Progenitor cell of endocrine pancreas (in vitro differentiated cells): ENCODE measurements around the gene ZBTB47. TPM values are rescaled to one million over a fixed set of nuclear protein-coding genes. Genes with fewer than 3 reads are reported as not detected.

Experiments used
- DNase-seq: peaks from one replicate; pipeline ENCODE4 v3.0.0; 2021; ENCODE audit warnings: low spot score; ENCODE audit not compliant: unreplicated experiment
- H3K27ac Mint-ChIP-seq: 2 replicates; pipeline ENCODE4 v1.8.0; 2021; ENCODE audit warnings: mild to moderate bottlenecking, moderate library complexity, mixed read lengths
- H3K27me3 Mint-ChIP-seq: 2 replicates; pipeline ENCODE4 v1.8.0; 2021; ENCODE audit warnings: mixed read lengths
- H3K36me3 Mint-ChIP-seq: 2 replicates; pipeline ENCODE4 v1.8.0; 2022; ENCODE audit warnings: mixed read lengths; ENCODE audit not compliant: insufficient read depth
- H3K4me1 Mint-ChIP-seq: 2 replicates; pipeline ENCODE4 v1.8.0; 2021; ENCODE audit warnings: low read depth, mixed read lengths
- H3K4me3 Mint-ChIP-seq: 2 replicates; pipeline ENCODE4 v1.8.0; 2021; ENCODE audit warnings: low read depth, mild to moderate bottlenecking, moderate library complexity, mixed read lengths
- H3K9me3 Mint-ChIP-seq: 2 replicates; pipeline ENCODE4 v1.8.0; 2021; ENCODE audit warnings: low read depth, mixed read lengths
- CTCF ChIP-seq: fragments of 200-600 bp; sonication (generic); IDR thresholded peaks from one replicate; pipeline ENCODE4 v1.5.0; 2021; ENCODE audit warnings: antibody characterized with exemption, mild to moderate bottlenecking; ENCODE audit not compliant: unreplicated experiment
- total RNA-seq: library from RNA; stranded (reverse); gene quantifications from 2 replicates; pipeline ENCODE4 v1.2.1, GENCODE V29; 2021

ZBTB47 gene
- total RNA-seq, 1 donor from 2014 or later = 9.7 TPM

GRCh38 chr3:42696356-42697288, 43.1 kb downstream of the ZBTB47 start:
- H3K4me1 Mint-ChIP-seq = no peaks in the 10 kb centered on the region
- H3K27me3 Mint-ChIP-seq = peaks cover 10% of the 10 kb centered on the region
- DNase-seq = no peak
- no peaks in the 10 kb centered on the region for H3K36me3 Mint-ChIP-seq
- no peaks in the 10 kb centered on the region for H3K9me3 Mint-ChIP-seq
- H3K4me3 Mint-ChIP-seq = no peak overlapping the region
- H3K27ac Mint-ChIP-seq = no peak overlapping the region
- no peak for TF ChIP-seq CTCF

DNA sequence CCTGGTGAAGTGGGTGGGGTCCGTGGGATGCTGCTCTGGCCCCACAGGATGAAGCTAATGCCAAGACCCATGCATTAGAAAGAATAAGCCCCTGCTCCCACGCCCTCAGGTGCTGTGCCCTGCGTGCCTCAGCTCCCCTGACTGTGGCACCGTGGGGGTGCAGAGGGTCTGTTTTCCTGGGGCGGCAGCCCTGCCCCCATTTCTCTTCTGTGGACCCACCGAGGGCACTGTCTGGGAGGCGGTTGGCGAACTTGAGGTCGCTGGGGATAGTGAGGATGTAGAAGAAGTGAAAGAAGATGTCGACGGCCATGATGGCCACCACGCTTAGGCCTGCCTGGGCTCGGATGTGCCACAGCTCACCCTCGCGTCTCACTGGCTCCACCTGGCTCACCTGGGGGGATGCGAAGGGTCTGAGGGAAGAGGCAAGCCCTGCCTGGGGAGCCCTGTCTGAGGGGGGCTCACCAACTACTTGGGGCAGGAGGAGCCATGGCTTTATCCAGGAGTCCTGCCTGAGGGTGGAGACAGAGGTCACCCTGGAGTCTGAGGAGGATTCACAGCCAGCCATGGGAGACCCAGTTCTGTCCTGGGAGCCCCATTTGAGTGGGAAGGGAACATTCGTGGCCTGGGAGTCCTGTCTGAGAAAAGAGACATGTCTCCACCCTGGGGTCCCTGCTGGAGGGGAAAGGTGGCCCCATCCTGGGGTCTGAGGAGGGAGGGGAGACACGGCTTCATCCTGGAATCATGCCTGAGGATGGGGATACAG, 44.0 kb downstream of the ZBTB47 start:
- DNase-seq = no peak
- Mint-ChIP-seq H3K4me3 (no peak overlapping the region), H3K27ac (no peak overlapping the region), H3K36me3 (no peaks in the 10 kb centered on the region), H3K9me3 (no peaks in the 10 kb centered on the region), H3K4me1 (no peaks in the 10 kb centered on the region), H3K27me3 (peaks cover 10% of the 10 kb centered on the region)
- no peak for TF ChIP-seq CTCF

GRCh38 chr3:42698216-42698910, 44.9 kb downstream of the ZBTB47 start:
- Mint-ChIP-seq H3K36me3 (no peaks in the 10 kb centered on the region), H3K4me1 (no peaks in the 10 kb centered on the region), H3K9me3 (no peaks in the 10 kb centered on the region), H3K4me3 (no peak overlapping the region), H3K27me3 (peaks cover 10% of the 10 kb centered on the region), H3K27ac (no peak overlapping the region)
- TF ChIP-seq CTCF = no peak
- DNase-seq = no peak

GRCh38 chr3:42698911-42699230, 45.4 kb downstream of the ZBTB47 start:
- TF ChIP-seq CTCF = no peak
- no peaks in the 10 kb centered on the region for H3K9me3 Mint-ChIP-seq
- no peaks in the 10 kb centered on the region for H3K4me1 Mint-ChIP-seq
- H3K36me3 Mint-ChIP-seq = no peaks in the 10 kb centered on the region
- H3K27ac Mint-ChIP-seq = no peak overlapping the region
- H3K27me3 Mint-ChIP-seq = peaks cover 10% of the 10 kb centered on the region
- DNase-seq = no peak
- no peak overlapping the region for H3K4me3 Mint-ChIP-seq

GRCh38 chr3:42699511-42699971, 46.0 kb downstream of the ZBTB47 start:
- Mint-ChIP-seq H3K9me3 (no peaks in the 10 kb centered on the region), H3K4me1 (no peaks in the 10 kb centered on the region), H3K4me3 (no peak overlapping the region), H3K27ac (no peak overlapping the region), H3K36me3 (no peaks in the 10 kb centered on the region), H3K27me3 (peaks cover 10% of the 10 kb centered on the region)
- no peak for TF ChIP-seq CTCF
- no peak for DNase-seq
